Smooth muscle cell (in vitro differentiated cells): Measurements from ENCODE around the gene PTX3. TPM values are rescaled to one million over a fixed set of nuclear protein-coding genes. Genes with fewer than 3 reads are reported as not detected.

Source experiments
- DNase-seq: peaks from one replicate; lab custom pipeline; 2025; ENCODE audit not compliant: unreplicated experiment; lab: John Stamatoyannopoulos, UW
- H2AFZ ChIP-seq: fragments of 200-600 bp; sonication (generic); 2 replicates; pipeline ENCODE4 v1.6.0; 2016; ENCODE audit warnings: antibody characterized with exemption, low read depth, mild to moderate bottlenecking
- H3F3A ChIP-seq: fragments of 200-600 bp; sonication (generic); 2 replicates; pipeline ENCODE4 v1.6.0; 2017; ENCODE audit warnings: antibody characterized with exemption, low read depth
- H3K27ac ChIP-seq: fragments of 200-600 bp; sonication (generic); 2 replicates; pipeline ENCODE4 v1.5.1; 2016; ENCODE audit warnings: low read depth, mild to moderate bottlenecking
- H3K27me3 ChIP-seq: fragments of 200-600 bp; sonication (generic); 2 replicates; pipeline ENCODE4 v1.6.1; 2016; ENCODE audit warnings: low read depth, mild to moderate bottlenecking
- H3K36me3 ChIP-seq: fragments of 200-600 bp; sonication (generic); 2 replicates; pipeline ENCODE4 v1.5.1; 2016; ENCODE audit warnings: low read depth
- H3K4me1 ChIP-seq: fragments of 200-600 bp; sonication (generic); 2 replicates; pipeline ENCODE4 v1.5.1; 2016; ENCODE audit warnings: low read depth
- H3K4me2 ChIP-seq: fragments of 200-600 bp; sonication (generic); 2 replicates; pipeline ENCODE4 v1.6.0; 2016; ENCODE audit warnings: mild to moderate bottlenecking
- H3K4me3 ChIP-seq: fragments of 200-600 bp; sonication (generic); 2 replicates; pipeline ENCODE4 v1.5.1; 2016; ENCODE audit warnings: mild to moderate bottlenecking
- H3K79me2 ChIP-seq: fragments of 200-600 bp; sonication (generic); 2 replicates; pipeline ENCODE4 v1.6.0; 2016; ENCODE audit warnings: low read depth, mild to moderate bottlenecking
- H3K9ac ChIP-seq: fragments of 200-600 bp; sonication (generic); 2 replicates; pipeline ENCODE4 v1.6.0; 2016; ENCODE audit warnings: low read depth
- H3K9me3 ChIP-seq: fragments of 200-600 bp; sonication (generic); replicated peaks from 2 replicates; pipeline ENCODE4 v1.5.1; 2016; ENCODE audit warnings: low read depth
- H4K20me1 ChIP-seq: fragments of 200-600 bp; sonication (generic); 2 replicates; pipeline ENCODE4 v1.6.0; 2016; ENCODE audit warnings: low read depth
- CTCF ChIP-seq: fragments of 200-600 bp; sonication (generic); IDR thresholded peaks from 2 replicates; pipeline ENCODE4 v1.5.1; 2017; ENCODE audit warnings: borderline replicate concordance, mild to moderate bottlenecking, antibody characterized with exemption; ENCODE audit not compliant: insufficient read depth, poor library complexity, severe bottlenecking
- WGBS: methylation state at CpG from one replicate; pipeline ENCODE4 v1.1.7; 2016; ENCODE audit warnings: low lambda C conversion rate; 5-methylcytosine and 5-hydroxymethylcytosine counted together
- polyA plus RNA-seq: library from polyadenylated mRNA; unstranded; fragments of >200 nt; fragmentation: Nextera tagmentation; extraction: Ambion mirVana; gene quantifications from 2 replicates; pipeline ENCODE4 v1.2.1, GENCODE V29; 2016
- total RNA-seq: library from RNA; depleted of rRNA; stranded (reverse); fragments of >200 nt; gene quantifications from 2 replicates; pipeline ENCODE4 v1.2.3, GENCODE V29; 2014

PTX3 gene
- total and polyA plus RNA-seq, 2 experiments from 2014 or later = 12.4 to 18.4 TPM

GRCh38 chr3:157418104-157418503 is 18.5 kb upstream of the PTX3 start:
- Histone ChIP-seq H3K79me2 (no peaks in the 10 kb centered on the region), H3K27me3 (peaks cover 8% of the 10 kb centered on the region), H2AFZ (no peak overlapping the region), H3K9me3 (no peaks in the 10 kb centered on the region), H3K4me3 (no peak overlapping the region), H4K20me1 (no peaks in the 10 kb centered on the region), H3K27ac (no peak overlapping the region), H3F3A (no peaks in the 10 kb centered on the region), H3K4me2 (no peak overlapping the region), H3K4me1 (no peaks in the 10 kb centered on the region), H3K36me3 (no peaks in the 10 kb centered on the region), H3K9ac (no peak overlapping the region)
- TF ChIP-seq CTCF = no peak
- DNase-seq = no peak
- WGBS = 79% methylated on average over 2 of the region's 2 CpGs

DNA sequence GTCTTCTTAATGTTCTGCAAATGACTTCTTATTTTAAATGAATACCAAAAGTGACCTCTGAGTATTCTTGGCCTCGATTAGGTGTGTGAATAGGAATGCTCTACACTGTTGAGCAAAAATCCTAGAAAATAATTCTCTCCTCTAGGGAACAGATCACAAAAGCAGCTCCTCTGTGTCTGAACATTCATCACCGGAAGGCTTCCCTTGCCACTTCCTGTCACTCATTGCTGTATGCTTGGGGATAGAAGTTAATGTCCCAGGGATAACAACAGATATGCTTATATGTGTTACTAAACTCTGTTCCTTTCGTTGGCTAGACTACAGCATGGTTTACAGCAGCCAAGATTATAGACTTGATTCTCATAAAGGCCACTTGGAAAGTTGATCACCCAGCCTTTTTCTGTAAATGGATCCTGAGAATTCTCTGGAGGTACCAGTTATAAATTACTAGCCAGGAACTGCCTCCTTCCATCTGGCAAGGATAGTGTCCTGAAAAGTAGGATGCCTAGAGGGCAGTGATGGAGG is 16.0 kb upstream of the PTX3 start:
- no peak overlapping the region for H3K4me2 ChIP-seq
- no peaks in the 10 kb centered on the region for H3F3A ChIP-seq
- H3K9me3 ChIP-seq = no peaks in the 10 kb centered on the region
- H4K20me1 ChIP-seq = no peaks in the 10 kb centered on the region
- no peak overlapping the region for H2AFZ ChIP-seq
- 75% methylated on average over 3 of the region's 3 CpGs for WGBS
- no peak for DNase-seq
- H3K79me2 ChIP-seq = no peaks in the 10 kb centered on the region
- no peaks in the 10 kb centered on the region for H3K4me1 ChIP-seq
- no peak for TF ChIP-seq CTCF
- no peaks in the 10 kb centered on the region for H3K36me3 ChIP-seq
- H3K27me3 ChIP-seq = peaks cover 5% of the 10 kb centered on the region
- H3K4me3 ChIP-seq = no peak overlapping the region
- no peak overlapping the region for H3K27ac ChIP-seq
- no peak overlapping the region for H3K9ac ChIP-seq

- Histone ChIP-seq H3K36me3 (no peaks in the 10 kb centered on the region), H3K27ac (no peak overlapping the region), H2AFZ (no peak overlapping the region), H3K4me2 (no peak overlapping the region), H3K27me3 (no peaks in the 10 kb centered on the region), H3K79me2 (no peaks in the 10 kb centered on the region), H3K4me3 (no peak overlapping the region), H4K20me1 (no peaks in the 10 kb centered on the region), H3F3A (no peaks in the 10 kb centered on the region), H3K9me3 (no peaks in the 10 kb centered on the region), H3K4me1 (no peaks in the 10 kb centered on the region), H3K9ac (no peak overlapping the region)
- no peak for TF ChIP-seq CTCF
- no peak for DNase-seq
Measured at GRCh38 chr3:157423337-157423736, 13.3 kb upstream of the PTX3 start.

DNA sequence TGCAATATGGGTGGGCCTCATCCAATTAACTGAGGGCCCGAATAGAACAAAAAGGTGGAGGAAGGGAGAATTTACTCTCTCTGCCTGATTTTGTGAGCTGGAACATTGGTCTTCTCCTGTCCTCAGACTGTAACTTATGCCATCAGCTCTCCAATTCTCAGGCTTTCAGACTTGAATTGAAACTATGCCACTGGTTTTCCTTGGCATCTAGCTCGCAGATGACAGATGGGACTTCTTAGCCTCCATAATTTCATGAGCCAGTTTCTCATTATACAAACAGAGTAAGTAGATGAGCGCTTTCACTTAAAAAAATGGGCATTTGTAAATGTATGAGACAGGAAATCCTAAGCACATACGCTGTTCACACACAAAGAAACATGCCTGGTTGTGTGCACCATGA is 8.7 kb upstream of the PTX3 start:
- Histone ChIP-seq H3K4me1 (no peaks in the 10 kb centered on the region), H3K27me3 (no peaks in the 10 kb centered on the region), H3K9ac (no peak overlapping the region), H3K27ac (no peak overlapping the region), H3K36me3 (no peaks in the 10 kb centered on the region), H3K9me3 (no peaks in the 10 kb centered on the region), H2AFZ (no peak overlapping the region), H3K4me2 (no peak overlapping the region), H4K20me1 (no peaks in the 10 kb centered on the region), H3F3A (no peaks in the 10 kb centered on the region), H3K79me2 (no peaks in the 10 kb centered on the region), H3K4me3 (no peak overlapping the region)
- no peak for TF ChIP-seq CTCF
- no peak for DNase-seq
- 75% methylated on average over 4 of the region's 4 CpGs for WGBS
